ENCODE measurements around the gene RERG.

Gene RERG

GRCh38 chr12:15192720-15193119, 28.5 kb downstream of the RERG start:
- no peak for FAIRE-seq
- DNase-seq (ENCODE audit: low spot score) = no peak

- no peak for FAIRE-seq
- DNase-seq (ENCODE audit: low spot score) = no peak
Observed at GRCh38 chr12:15188127-15188526, 33.1 kb downstream of the RERG start.

GRCh38 chr12:15186597-15186996, 34.6 kb downstream of the RERG start:
- FAIRE-seq = no peak

GRCh38 chr12:15184484-15184883, 36.7 kb downstream of the RERG start:
- DNase-seq (ENCODE audit: low spot score) (no peak), FAIRE-seq (no peak)

More at GRCh38 chr12:15186597-15186996, 34.6 kb downstream of the RERG start:
- DNase-seq (ENCODE audit: low spot score) = no peak

- DNase-seq (ENCODE audit: low spot score) = no peak
- no peak for FAIRE-seq
Observed at GRCh38 chr12:15183821-15184220, 37.4 kb downstream of the RERG start.

- FAIRE-seq = no peak
Observed at GRCh38 chr12:15181017-15181683, 40.1 kb downstream of the RERG start.

GRCh38 chr12:15180325-15180724, 40.9 kb downstream of the RERG start:
- FAIRE-seq = no peak
- no peak for DNase-seq (ENCODE audit: low spot score)

More at GRCh38 chr12:15181017-15181683, 40.1 kb downstream of the RERG start:
- DNase-seq (ENCODE audit: low spot score) = no peak

- FAIRE-seq = no peak
Observed at GRCh38 chr12:15179672-15180071, 41.5 kb downstream of the RERG start.

GRCh38 chr12:15173142-15173541, 48.1 kb downstream of the RERG start:
- no peak for FAIRE-seq
- no peak for DNase-seq (ENCODE audit: low spot score)

More at GRCh38 chr12:15179672-15180071, 41.5 kb downstream of the RERG start:
- no peak for DNase-seq (ENCODE audit: low spot score)

- DNase-seq (ENCODE audit: low spot score) (no peak), FAIRE-seq (no peak)
Observed at GRCh38 chr12:15172060-15172822, 49.0 kb downstream of the RERG start.

GRCh38 chr12:15171012-15171655, 50.1 kb downstream of the RERG start:
- FAIRE-seq = peak; percentile 87
- peak; percentile 45 for DNase-seq (ENCODE audit: low spot score)

- DNase-seq (ENCODE audit: low spot score) (no peak), FAIRE-seq (no peak)
Observed at GRCh38 chr12:15168026-15168678, 53.1 kb downstream of the RERG start.

- DNase-seq (ENCODE audit: low spot score) = peak; percentile 46
- peak; percentile 85 for FAIRE-seq
Observed at GRCh38 chr12:15165012-15165659, 56.1 kb downstream of the RERG start.

- no peak for DNase-seq (ENCODE audit: low spot score)
- FAIRE-seq = no peak
Observed at GRCh38 chr12:15163030-15163976, 57.9 kb downstream of the RERG start.

GRCh38 chr12:15158083-15158482, 63.1 kb downstream of the RERG start:
- no peak for DNase-seq (ENCODE audit: low spot score)
- no peak for FAIRE-seq

- no peak for DNase-seq (ENCODE audit: low spot score)
- FAIRE-seq = no peak
Observed at GRCh38 chr12:15157269-15157671, 63.9 kb downstream of the RERG start.

- DNase-seq (ENCODE audit: low spot score) = no peak
- FAIRE-seq = no peak
Observed at GRCh38 chr12:15155271-15155670, 65.9 kb downstream of the RERG start.

- DNase-seq (ENCODE audit: low spot score) (no peak), FAIRE-seq (no peak)
Observed at GRCh38 chr12:15154103-15154502, 67.1 kb downstream of the RERG start.

- DNase-seq (ENCODE audit: low spot score) (peak; percentile 60), FAIRE-seq (peak; percentile 81)
Observed at GRCh38 chr12:15152868-15153267, 68.3 kb downstream of the RERG start.

GRCh38 chr12:15152456-15152855, 68.8 kb downstream of the RERG start:
- no peak for FAIRE-seq
- DNase-seq (ENCODE audit: low spot score) = no peak
